ENCODE measurements around the gene SPTBN1. TPM values are rescaled to one million over a fixed set of nuclear protein-coding genes. Genes with fewer than 3 reads are reported as not detected.

Gene SPTBN1
- total RNA-seq, 3 donors from 2014 or later (not counting 1 experiment from before 2014, with no cell fraction given) = 65.7 to 142 (median 68.3) TPM

DNA sequence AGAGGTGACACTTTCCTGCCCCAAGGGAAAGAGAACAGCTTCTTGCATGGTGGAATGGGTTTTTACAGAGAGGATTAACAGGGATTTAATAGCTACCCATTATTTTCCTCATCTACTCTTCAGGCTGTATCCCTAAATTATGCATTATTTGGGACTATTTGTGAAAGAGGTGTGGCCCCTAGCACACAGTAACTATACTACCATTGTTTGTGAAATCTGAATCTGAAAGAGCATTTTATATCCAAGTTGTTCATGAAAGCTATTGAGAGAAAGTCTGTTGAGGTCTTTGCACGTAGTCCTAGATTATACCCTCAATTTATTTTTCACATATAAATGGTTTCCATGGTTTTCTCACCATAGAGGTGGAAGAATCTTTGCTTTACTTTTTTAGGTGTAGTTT, 78.1 kb downstream of the SPTBN1 start:
- H3K9me3 ChIP-seq (ENCODE audit: control insufficient read depth, insufficient read depth, low read length) = no peaks in the 10 kb centered on the region
- no peak overlapping the region for H3K4me3 ChIP-seq (ENCODE audit: low read length)
- no peaks in the 10 kb centered on the region for H3K4me1 Mint-ChIP-seq
- intact Hi-C loops (cut with micrococcal nuclease) = no loop called here
- no peak overlapping the region for H3K4me3 Mint-ChIP-seq
- H3K27me3 Mint-ChIP-seq (ENCODE audit: low read depth in 2 of 2) = peaks cover 2 to 6% of the 10 kb centered on the region in 2 donors
- H3K36me3 Mint-ChIP-seq = no peaks in the 10 kb centered on the region
- no peak for ATAC-seq
- H3K27me3 ChIP-seq (ENCODE audit: control insufficient read depth, insufficient read depth, low read length) = no peaks in the 10 kb centered on the region
- H3K27ac ChIP-seq (ENCODE audit: low read length) = no peak overlapping the region
- TF ChIP-seq, protein P1, sequence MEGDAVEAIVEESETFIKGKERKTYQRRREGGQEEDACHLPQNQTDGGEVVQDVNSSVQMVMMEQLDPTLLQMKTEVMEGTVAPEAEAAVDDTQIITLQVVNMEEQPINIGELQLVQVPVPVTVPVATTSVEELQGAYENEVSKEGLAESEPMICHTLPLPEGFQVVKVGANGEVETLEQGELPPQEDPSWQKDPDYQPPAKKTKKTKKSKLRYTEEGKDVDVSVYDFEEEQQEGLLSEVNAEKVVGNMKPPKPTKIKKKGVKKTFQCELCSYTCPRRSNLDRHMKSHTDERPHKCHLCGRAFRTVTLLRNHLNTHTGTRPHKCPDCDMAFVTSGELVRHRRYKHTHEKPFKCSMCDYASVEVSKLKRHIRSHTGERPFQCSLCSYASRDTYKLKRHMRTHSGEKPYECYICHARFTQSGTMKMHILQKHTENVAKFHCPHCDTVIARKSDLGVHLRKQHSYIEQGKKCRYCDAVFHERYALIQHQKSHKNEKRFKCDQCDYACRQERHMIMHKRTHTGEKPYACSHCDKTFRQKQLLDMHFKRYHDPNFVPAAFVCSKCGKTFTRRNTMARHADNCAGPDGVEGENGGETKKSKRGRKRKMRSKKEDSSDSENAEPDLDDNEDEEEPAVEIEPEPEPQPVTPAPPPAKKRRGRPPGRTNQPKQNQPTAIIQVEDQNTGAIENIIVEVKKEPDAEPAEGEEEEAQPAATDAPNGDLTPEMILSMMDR (IDR thresholded peaks at IDR 0.05) = no peak
- no peaks in the 10 kb centered on the region for H3K9me3 Mint-ChIP-seq
- no peaks in the 10 kb centered on the region for H3K4me1 ChIP-seq (ENCODE audit: control insufficient read depth, insufficient read depth, low read length)
- DNase-seq = no peak
- H3K27ac Mint-ChIP-seq = no peak overlapping the region
- no peaks in the 10 kb centered on the region for H3K36me3 ChIP-seq (ENCODE audit: control insufficient read depth, insufficient read depth, low read length)
- WGBS (ENCODE audit: insufficient coverage) = no CpG with 5 or more reads among the region's 1 CpG

DNA sequence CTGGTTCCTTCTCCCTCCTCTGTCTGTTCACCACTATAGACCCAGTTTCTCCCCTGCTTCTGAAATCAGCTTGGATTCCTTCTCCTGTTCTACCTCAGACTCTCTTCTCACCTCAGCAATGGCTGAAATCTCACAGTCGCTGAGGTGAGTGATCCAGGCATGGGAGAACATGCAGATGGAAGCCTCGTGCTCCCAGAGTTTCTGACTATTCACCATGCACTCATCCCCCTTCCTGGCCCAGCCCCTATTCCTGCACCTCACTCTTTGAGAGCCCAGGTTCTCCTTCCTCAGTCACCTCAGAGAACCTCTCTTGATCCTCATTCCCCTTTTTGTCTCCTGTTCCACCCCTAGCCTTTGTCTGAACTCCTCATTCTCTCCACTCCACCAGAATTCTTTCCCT, 78.5 kb downstream of the SPTBN1 start:
- Mint-ChIP-seq H3K4me3 (no peak overlapping the region), H3K9me3 (no peaks in the 10 kb centered on the region), H3K36me3 (no peaks in the 10 kb centered on the region), H3K4me1 (no peaks in the 10 kb centered on the region), H3K27ac (no peak overlapping the region), H3K27me3 (ENCODE audit: low read depth in 2 of 2) (peaks cover 2 to 6% of the 10 kb centered on the region in 2 donors)
- TF ChIP-seq, protein P1 (IDR thresholded peaks at IDR 0.05) = no peak
- intact Hi-C loops (cut with micrococcal nuclease) = no loop called here
- WGBS (ENCODE audit: insufficient coverage) = 85% methylated on average over 2 of the region's 2 CpGs
- no peak for ATAC-seq
- H3K36me3 ChIP-seq (ENCODE audit: control insufficient read depth, insufficient read depth, low read length) = no peaks in the 10 kb centered on the region
- H3K4me1 ChIP-seq (ENCODE audit: control insufficient read depth, insufficient read depth, low read length) = no peaks in the 10 kb centered on the region
- no peak overlapping the region for H3K27ac ChIP-seq (ENCODE audit: low read length)
- no peaks in the 10 kb centered on the region for H3K9me3 ChIP-seq (ENCODE audit: control insufficient read depth, insufficient read depth, low read length)
- no peak for DNase-seq
- H3K4me3 ChIP-seq (ENCODE audit: low read length) = no peak overlapping the region
- H3K27me3 ChIP-seq (ENCODE audit: control insufficient read depth, insufficient read depth, low read length) = no peaks in the 10 kb centered on the region

DNA sequence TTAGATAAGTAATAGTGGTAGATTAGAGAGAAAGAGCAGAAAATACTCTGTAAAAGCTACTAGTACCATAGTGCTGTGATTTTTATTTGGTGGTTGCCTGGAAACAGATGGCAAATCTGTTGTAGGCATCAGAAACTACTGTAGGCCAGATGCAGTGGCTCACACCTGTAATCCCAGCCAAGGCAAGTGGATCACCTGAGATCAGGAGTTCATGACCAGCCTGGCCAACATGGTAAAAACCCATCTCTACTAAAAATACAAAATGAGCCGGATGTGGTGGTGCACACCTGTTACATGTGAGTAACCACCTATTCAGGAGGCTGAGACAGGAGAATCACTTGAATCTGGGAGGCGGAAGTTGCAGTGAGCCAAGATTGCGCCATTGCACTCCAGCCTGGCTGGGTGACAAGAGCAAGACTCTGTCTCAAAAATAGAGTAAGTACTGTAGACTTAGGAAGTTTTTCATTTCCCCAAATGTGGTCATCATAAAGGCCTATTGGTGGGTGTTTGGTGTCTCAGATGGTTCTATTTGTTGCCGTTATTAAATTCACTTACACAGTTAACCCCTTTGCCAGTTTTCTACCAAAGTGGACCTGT, 79.6 kb downstream of the SPTBN1 start:
- no peaks in the 10 kb centered on the region for H3K9me3 Mint-ChIP-seq
- DNase-seq = no peak
- Histone ChIP-seq H3K9me3 (ENCODE audit: control insufficient read depth, insufficient read depth, low read length) (no peaks in the 10 kb centered on the region), H3K4me3 (ENCODE audit: low read length) (no peak overlapping the region), H3K4me1 (ENCODE audit: control insufficient read depth, insufficient read depth, low read length) (no peaks in the 10 kb centered on the region), H3K36me3 (ENCODE audit: control insufficient read depth, insufficient read depth, low read length) (no peaks in the 10 kb centered on the region), H3K27me3 (ENCODE audit: control insufficient read depth, insufficient read depth, low read length) (no peaks in the 10 kb centered on the region), H3K27ac (ENCODE audit: low read length) (no peak overlapping the region)
- H3K27me3 Mint-ChIP-seq (ENCODE audit: low read depth in 2 of 2) = peaks cover 2 to 6% of the 10 kb centered on the region in 2 donors
- no peaks in the 10 kb centered on the region for H3K36me3 Mint-ChIP-seq
- 84% methylated on average over 3 of the region's 4 CpGs for WGBS (ENCODE audit: insufficient coverage)
- no peak overlapping the region for H3K27ac Mint-ChIP-seq
- intact Hi-C loops (cut with micrococcal nuclease) = no loop called here
- TF ChIP-seq, protein P1 (IDR thresholded peaks at IDR 0.05) = no peak
- no peaks in the 10 kb centered on the region for H3K4me1 Mint-ChIP-seq
- no peak overlapping the region for H3K4me3 Mint-ChIP-seq
- ATAC-seq = no peak

DNA sequence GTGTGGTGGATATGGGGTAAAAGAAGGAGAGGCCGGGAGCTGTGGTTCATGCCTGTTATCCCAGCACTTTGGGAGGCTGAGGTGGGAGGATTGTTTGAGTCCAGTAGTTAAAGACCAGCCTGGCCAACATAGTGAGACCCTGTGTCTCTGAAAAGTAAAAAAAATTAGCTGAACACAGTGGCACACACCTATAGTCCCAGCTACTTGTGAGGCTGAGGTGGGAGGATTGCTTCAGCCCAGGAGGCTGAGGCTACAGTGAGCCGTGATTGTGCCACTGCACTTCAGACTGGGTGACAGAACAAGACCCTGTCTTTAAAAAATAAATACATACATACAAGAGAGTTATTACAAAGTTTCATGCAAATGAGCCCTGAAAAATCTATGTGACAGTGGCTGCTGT, 80.6 kb downstream of the SPTBN1 start:
- H3K27ac ChIP-seq (ENCODE audit: low read length) = no peak overlapping the region
- DNase-seq (no peak), ATAC-seq (no peak)
- no peaks in the 10 kb centered on the region for H3K36me3 ChIP-seq (ENCODE audit: control insufficient read depth, insufficient read depth, low read length)
- no peaks in the 10 kb centered on the region for H3K4me1 Mint-ChIP-seq
- H3K4me3 ChIP-seq (ENCODE audit: low read length) = no peak overlapping the region
- 100% methylated on average over 2 of the region's 2 CpGs for WGBS (ENCODE audit: insufficient coverage)
- H3K9me3 Mint-ChIP-seq = no peaks in the 10 kb centered on the region
- intact Hi-C loops (cut with micrococcal nuclease) = no loop called here
- no peak overlapping the region for H3K4me3 Mint-ChIP-seq
- TF ChIP-seq, protein P1 (IDR thresholded peaks at IDR 0.05) = no peak
- H3K27me3 ChIP-seq (ENCODE audit: control insufficient read depth, insufficient read depth, low read length) = no peaks in the 10 kb centered on the region
- H3K27me3 Mint-ChIP-seq (ENCODE audit: low read depth in 2 of 2) = peaks cover 6 to 7% of the 10 kb centered on the region in 2 donors
- H3K9me3 ChIP-seq (ENCODE audit: control insufficient read depth, insufficient read depth, low read length) = no peaks in the 10 kb centered on the region
- H3K4me1 ChIP-seq (ENCODE audit: control insufficient read depth, insufficient read depth, low read length) = no peaks in the 10 kb centered on the region
- no peak overlapping the region for H3K27ac Mint-ChIP-seq
- H3K36me3 Mint-ChIP-seq = no peaks in the 10 kb centered on the region

Measured in natural killer cell (primary cell).